KMS-11 (cell line): ENCODE data around the gene RAD51AP1.

Experiments
- H2AFZ ChIP-seq: fragments of 200-600 bp; sonication (generic); 2 replicates; pipeline ENCODE4 v1.6.1; 2016; ENCODE audit warnings: antibody characterized with exemption, mixed run types, low read depth
- H3K27ac ChIP-seq: fragments of 200-600 bp; sonication (generic); 2 replicates; pipeline ENCODE4 v1.6.1; 2016; ENCODE audit warnings: mild to moderate bottlenecking, mixed run types
- H3K27me3 ChIP-seq: fragments of 200-600 bp; sonication (generic); 2 replicates; pipeline ENCODE4 v1.6.1; 2017; ENCODE audit warnings: mild to moderate bottlenecking, low read depth, mixed run types, moderate library complexity; ENCODE audit not compliant: insufficient read depth
- H3K36me3 ChIP-seq: fragments of 200-600 bp; sonication (generic); 2 replicates; pipeline ENCODE4 v1.6.1; 2017; ENCODE audit warnings: mild to moderate bottlenecking, mixed run types; ENCODE audit not compliant: insufficient read depth
- H3K4me1 ChIP-seq: fragments of 200-600 bp; sonication (generic); 2 replicates; pipeline ENCODE4 v1.6.1; 2016; ENCODE audit warnings: mild to moderate bottlenecking, low read depth, mixed run types; ENCODE audit not compliant: poor library complexity, severe bottlenecking
- H3K4me2 ChIP-seq: fragments of 200-600 bp; sonication (generic); 2 replicates; pipeline ENCODE4 v1.7.0; 2016; ENCODE audit warnings: mild to moderate bottlenecking, mixed run types
- H3K4me3 ChIP-seq: fragments of 200-600 bp; sonication (generic); IDR thresholded peaks from 2 replicates; pipeline ENCODE4 v1.6.1; 2017; ENCODE audit warnings: low read depth, low read length, mixed read lengths; ENCODE audit not compliant: insufficient read depth
- H3K79me2 ChIP-seq: fragments of 200-600 bp; sonication (generic); 2 replicates; pipeline ENCODE4 v1.6.1; 2016; ENCODE audit warnings: low read depth, mixed run types; ENCODE audit not compliant: insufficient read depth
- H3K9ac ChIP-seq: fragments of 200-600 bp; sonication (generic); 2 replicates; pipeline ENCODE4 v1.6.1; 2016; ENCODE audit warnings: mild to moderate bottlenecking, mixed run types
- H4K20me1 ChIP-seq: fragments of 200-600 bp; sonication (generic); 2 replicates; pipeline ENCODE4 v1.6.1; 2016; ENCODE audit warnings: mild to moderate bottlenecking, mixed run types; ENCODE audit not compliant: insufficient read depth
- CTCF ChIP-seq: fragments of 200-600 bp; sonication (generic); conservative IDR thresholded peaks from 2 replicates; pipeline ENCODE4 v1.6.1; 2017; ENCODE audit warnings: low read depth, mild to moderate bottlenecking, antibody characterized with exemption, low read length, moderate library complexity, mixed read lengths

Gene RAD51AP1

GRCh38 chr12:4562034-4562657 is 23.5 kb downstream of the RAD51AP1 start, which contains the start of gene DYRK4:
Gene DYRK4, plus strand, starts transcription at chr12:4562208. Its CDS starts 38 bp downstream, at chr12:4562246.
- Histone ChIP-seq H3K9ac (no peak within 1 kb of the TSS), H3K4me3 (no peak within 1 kb of the TSS), H3K4me2 (no peak within 1 kb of the TSS), H4K20me1 (no peaks in the 10 kb centered on the region), H2AFZ (no peak within 1 kb of the TSS), H3K27ac (no peak within 1 kb of the TSS), H3K27me3 (no peaks in the 10 kb centered on the region), H3K36me3 (no peaks in the 10 kb centered on the region), H3K79me2 (no peaks in the 10 kb centered on the region), H3K4me1 (no peaks in the 10 kb centered on the region)
- TF ChIP-seq CTCF, result no peak

- no peak for TF ChIP-seq CTCF
- Histone ChIP-seq H3K27me3 (no peaks in the 10 kb centered on the region), H3K9ac (no peak overlapping the region), H2AFZ (no peak overlapping the region), H3K36me3 (no peaks in the 10 kb centered on the region), H3K27ac (no peak overlapping the region), H3K4me1 (no peaks in the 10 kb centered on the region), H3K4me3 (no peak overlapping the region), H4K20me1 (no peaks in the 10 kb centered on the region), H3K4me2 (no peak overlapping the region), H3K79me2 (no peaks in the 10 kb centered on the region)
Observed at GRCh38 chr12:4563336-4563735, 24.6 kb downstream of the RAD51AP1 start.

GRCh38 chr12:4564818-4565217 is 26.1 kb downstream of the RAD51AP1 start:
- Histone ChIP-seq H3K79me2 (no peaks in the 10 kb centered on the region), H3K4me2 (no peak overlapping the region), H3K4me3 (no peak overlapping the region), H3K36me3 (no peaks in the 10 kb centered on the region), H3K27me3 (no peaks in the 10 kb centered on the region), H3K9ac (no peak overlapping the region), H2AFZ (no peak overlapping the region), H3K4me1 (no peaks in the 10 kb centered on the region), H4K20me1 (no peaks in the 10 kb centered on the region), H3K27ac (no peak overlapping the region)
- TF ChIP-seq CTCF, result no peak

- Histone ChIP-seq H3K9ac (no peak overlapping the region), H3K4me3 (no peak overlapping the region), H3K4me2 (no peak overlapping the region), H4K20me1 (no peaks in the 10 kb centered on the region), H3K27me3 (no peaks in the 10 kb centered on the region), H3K36me3 (no peaks in the 10 kb centered on the region), H3K4me1 (no peaks in the 10 kb centered on the region), H2AFZ (no peak overlapping the region), H3K79me2 (no peaks in the 10 kb centered on the region), H3K27ac (no peak overlapping the region)
- no peak for TF ChIP-seq CTCF
Observed at GRCh38 chr12:4566474-4566873, 27.8 kb downstream of the RAD51AP1 start.
